AG10803 (cell line): Measurements from ENCODE around the gene FZD4.
"Not testable (repeated sequence)": the region's sequence is repeated elsewhere in the genome, so short reads cannot be mapped to it uniquely, and the experiment has no call there.

Source experiments
- DNase-seq: peaks from one replicate; pipeline ENCODE4 v3.0.0; 2010; ENCODE audit warnings: low read depth
- H3K4me3 ChIP-seq: 2 replicates; pipeline ENCODE4 v1.5.1; 2011; ENCODE audit warnings: mild to moderate bottlenecking, low read length, control low read depth
- TF ChIP-seq, protein P1 (sequence below): conservative IDR thresholded peaks from 2 replicates; pipeline ENCODE4 v1.5.1; 2011; ENCODE audit warnings: mild to moderate bottlenecking, low read length, control low read depth, inconsistent platforms

Gene FZD4

DNA sequence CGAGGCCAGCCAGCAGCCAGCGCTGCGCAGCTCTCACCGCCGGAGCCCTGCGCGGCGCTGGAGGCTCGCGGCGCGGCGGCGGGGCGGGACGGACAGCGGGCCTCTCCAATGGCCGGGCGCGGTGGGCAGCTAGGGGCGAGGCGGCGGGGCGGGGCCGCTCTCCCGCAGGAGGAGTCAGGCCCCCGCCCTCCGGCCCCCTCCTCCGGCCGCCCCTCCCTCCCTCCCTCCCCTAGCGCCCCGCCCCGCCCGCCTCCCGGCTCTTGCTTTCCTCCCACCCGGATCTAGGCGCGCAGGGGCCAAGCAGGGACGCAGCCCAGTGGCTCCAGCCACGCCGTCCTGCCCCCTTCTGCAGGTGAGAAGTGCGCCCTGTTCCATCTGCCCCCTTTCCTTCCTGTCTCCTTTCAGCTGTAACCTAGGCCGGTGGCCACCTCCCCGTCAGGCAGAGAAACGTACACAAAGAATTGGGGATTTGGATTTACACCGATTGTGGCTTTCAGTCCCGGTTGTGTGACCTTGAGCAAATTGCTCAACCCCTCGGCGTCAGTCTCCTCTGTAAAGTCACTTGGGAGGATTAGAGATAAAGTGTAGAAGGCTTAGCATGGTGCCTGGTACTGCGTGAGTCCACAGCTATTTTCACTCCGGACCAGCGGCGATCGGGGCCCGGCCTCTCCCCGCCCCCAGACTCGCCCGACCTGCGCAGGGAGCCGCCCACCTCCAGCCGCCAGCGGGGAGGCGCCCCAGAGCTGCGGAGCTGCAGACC lies at the start of gene FZD4:
Gene FZD4 (minus strand): TSS at position 35 of the 760 bp plus-strand sequence. CDS start 310 bp downstream, outside the sequence.
- TF ChIP-seq, protein P1, sequence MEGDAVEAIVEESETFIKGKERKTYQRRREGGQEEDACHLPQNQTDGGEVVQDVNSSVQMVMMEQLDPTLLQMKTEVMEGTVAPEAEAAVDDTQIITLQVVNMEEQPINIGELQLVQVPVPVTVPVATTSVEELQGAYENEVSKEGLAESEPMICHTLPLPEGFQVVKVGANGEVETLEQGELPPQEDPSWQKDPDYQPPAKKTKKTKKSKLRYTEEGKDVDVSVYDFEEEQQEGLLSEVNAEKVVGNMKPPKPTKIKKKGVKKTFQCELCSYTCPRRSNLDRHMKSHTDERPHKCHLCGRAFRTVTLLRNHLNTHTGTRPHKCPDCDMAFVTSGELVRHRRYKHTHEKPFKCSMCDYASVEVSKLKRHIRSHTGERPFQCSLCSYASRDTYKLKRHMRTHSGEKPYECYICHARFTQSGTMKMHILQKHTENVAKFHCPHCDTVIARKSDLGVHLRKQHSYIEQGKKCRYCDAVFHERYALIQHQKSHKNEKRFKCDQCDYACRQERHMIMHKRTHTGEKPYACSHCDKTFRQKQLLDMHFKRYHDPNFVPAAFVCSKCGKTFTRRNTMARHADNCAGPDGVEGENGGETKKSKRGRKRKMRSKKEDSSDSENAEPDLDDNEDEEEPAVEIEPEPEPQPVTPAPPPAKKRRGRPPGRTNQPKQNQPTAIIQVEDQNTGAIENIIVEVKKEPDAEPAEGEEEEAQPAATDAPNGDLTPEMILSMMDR: 0 out of 2 replicates have a peak, but pooled peaks have one; percentile 2
- DNase-seq: peak; percentile 86
- H3K4me3 ChIP-seq: peak within 1 kb of the TSS; percentile 90

DNA sequence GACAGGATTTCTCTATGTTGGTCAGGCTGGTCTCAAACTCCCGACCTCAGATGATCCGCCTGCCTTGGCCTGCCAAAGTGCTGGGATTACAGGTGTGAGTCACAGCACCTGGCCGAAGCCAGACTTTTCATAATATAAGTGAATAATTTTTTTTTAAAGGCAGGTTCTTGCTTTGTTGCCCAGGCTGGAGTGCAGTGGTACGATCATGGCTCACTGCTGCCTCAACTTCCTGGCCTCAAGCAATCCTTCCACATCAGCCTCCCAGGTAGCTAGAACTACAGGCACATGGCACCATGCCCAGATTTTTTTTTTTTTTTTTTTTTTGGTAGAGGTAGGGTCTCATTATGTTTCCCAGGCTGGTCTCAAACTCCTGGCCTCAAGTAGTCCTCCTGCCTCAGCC lies 49.1 kb upstream of the FZD4 start:
- H3K4me3 ChIP-seq, DNase-seq: not testable (repeated sequence)

DNA sequence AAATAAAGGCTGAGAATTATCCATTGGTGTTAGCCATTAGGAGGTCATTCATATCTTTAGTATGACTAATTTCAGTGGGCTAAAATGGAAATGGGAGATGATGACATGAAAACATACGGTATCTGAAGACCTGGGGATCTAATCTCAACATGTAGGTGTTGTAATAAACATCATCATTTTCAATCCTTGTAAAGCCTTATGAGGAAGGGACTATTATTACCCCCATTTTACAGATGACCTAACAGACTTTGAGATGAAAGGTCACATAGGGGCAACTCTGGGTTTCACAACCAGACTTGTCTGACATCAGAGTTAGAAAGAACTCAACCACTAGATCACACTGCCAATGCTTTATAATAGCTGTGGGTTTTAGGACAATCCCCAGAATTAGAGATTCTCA lies 47.7 kb upstream of the FZD4 start:
- no peak overlapping the region for H3K4me3 ChIP-seq
- TF ChIP-seq, protein P1: no peak
- DNase-seq: no peak

DNA sequence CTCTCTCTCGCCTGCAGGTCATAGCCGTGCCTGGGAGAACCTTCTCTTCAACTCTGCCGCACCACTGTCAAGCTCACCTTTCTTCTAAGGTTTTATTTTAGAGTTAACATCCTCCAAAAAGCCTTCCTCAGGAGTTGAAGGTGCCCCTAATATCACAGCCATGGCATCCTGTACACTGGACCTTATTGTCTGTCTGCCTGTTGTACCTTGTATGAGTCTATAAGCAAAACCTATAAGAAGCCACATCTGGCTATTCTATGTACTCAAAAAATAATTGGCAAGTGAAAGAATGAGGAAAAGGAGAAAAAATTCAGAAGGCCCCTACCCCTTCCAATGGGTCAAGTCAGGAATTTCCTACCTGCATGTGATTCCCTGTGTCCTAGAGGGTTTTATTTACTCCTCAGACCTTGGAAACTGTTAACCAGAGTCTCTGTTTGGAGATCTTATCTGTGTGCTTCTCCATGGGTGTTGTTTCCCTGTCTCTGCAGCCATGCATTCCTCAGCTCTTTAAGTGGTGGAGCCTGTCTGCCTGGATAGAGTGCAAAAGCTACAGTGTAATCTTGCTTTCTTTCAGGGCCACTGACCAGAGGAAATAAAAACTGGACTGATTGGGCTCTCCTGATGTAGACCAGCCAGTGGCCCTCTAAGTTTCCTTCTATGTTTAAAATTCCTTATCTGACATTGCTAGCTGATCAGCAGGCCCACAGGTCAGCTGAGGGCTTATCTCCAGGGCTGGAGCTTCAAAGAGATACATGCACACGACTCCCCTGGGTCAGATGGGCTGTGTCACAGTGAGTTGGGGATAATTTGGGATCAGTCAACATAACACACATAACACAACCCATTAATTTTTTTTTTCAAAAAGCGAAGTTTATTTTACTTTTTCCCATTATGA lies 44.9 kb upstream of the FZD4 start:
- no peak for DNase-seq
- TF ChIP-seq, protein P1: no peak

DNA sequence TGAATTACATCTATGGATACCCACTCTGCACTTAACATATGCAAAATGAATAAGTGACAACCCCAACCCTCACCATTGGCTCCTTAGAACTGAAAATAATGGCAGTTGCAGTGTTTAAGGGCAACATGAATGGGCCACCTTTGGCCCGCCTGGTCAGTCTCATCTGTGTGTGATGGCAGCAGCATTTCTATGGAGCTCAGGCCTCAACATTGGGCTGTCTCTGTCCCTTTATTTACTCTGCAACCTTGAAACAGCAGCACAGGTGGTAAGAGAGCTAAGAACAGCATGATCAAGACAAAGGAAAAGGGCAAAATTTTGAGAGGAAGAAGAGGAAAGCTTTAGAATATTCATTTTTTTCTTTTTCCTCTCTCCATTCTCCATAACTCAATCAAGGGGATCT lies 44.2 kb upstream of the FZD4 start:
- TF ChIP-seq, protein P1: no peak
- DNase-seq: no peak
- H3K4me3 ChIP-seq: no peak overlapping the region

More for the DNA sequence above, 44.9 kb upstream of the FZD4 start:
- no peak overlapping the region for H3K4me3 ChIP-seq

DNA sequence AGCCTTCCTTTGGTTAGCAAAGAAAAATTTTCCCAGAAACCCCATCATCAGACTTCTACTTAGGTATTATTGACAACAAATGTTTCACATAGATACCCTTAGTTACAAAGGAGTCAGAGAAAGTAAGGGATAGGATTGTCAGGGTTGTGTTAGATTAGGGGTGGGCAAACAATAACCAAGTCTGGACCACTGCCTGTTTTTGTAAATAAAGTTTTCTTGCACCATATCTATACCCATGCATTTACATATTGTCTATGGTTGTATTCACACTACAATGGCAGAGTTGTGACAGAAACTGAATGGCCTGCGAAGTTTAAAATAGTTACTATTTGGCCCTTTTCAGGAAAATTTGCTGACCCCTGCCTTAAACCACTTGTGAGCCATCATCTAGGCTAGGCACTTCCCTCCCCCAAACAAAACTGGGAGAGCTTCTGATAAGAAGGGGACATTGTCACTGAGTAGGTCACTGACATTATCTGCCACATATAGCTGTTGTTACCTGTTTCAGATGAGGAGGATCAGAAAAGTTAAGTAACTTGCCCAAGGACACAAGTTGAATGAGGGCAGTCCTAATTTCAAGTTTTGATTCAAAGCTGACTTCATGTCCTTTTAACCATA lies 41.9 kb upstream of the FZD4 start:
- TF ChIP-seq, protein P1: no peak
- no peak for DNase-seq
- H3K4me3 ChIP-seq: no peak overlapping the region

DNA sequence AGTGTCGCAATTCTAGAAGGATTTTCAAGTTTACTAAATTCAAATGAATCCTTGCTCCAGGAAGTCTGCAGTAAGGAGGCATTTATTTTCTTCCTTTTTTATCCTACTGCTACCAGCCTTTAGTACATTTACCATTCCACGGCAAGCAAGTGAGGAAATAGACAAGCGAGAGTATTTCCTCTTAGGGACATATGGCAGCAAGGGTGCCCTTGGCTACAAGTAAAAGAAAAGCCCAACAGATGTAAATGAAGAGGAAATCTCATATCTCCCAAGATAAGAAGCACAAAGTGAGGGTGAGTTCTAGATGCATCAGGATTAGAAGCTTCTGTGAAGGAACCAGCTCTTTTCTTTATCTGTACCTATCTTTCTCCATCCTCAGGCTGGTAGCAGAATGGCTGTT lies 37.8 kb upstream of the FZD4 start:
- TF ChIP-seq, protein P1: no peak
- H3K4me3 ChIP-seq: no peak overlapping the region
- DNase-seq: no peak

DNA sequence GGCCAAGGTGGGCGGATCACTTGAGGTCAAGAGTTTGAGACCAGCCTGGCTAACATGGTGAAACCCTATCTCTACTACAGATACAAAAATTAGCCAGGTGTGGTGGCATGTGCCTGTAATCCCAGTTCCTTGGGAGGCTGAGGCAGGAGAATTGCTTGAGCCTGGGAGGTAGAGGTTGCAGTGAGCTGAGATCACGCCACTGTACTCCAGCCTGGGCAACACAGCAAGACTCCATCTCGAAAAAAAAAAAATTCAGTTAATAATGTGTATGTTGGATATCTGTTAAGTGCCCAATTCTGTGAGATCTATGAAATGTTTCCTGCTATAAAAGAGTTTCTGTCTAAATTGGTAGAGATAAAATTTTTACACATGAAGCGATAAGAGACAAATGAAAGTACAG lies 37.1 kb upstream of the FZD4 start:
- H3K4me3 ChIP-seq, DNase-seq: not testable (repeated sequence)
